Activated naive CD8-positive, alpha-beta T cell treated with anti-CD3 and anti-CD28 coated beads, Interleukin-2, amount 50 U/mL, for 16 hours (primary cell): ENCODE results near the gene PSMD1.
"Not testable (repeated sequence)": the region's sequence is repeated elsewhere in the genome, so short reads cannot be mapped to it uniquely, and the experiment has no call there.

ENCODE experiments used
- DNase-seq: peaks from one replicate; pipeline ENCODE4 v3.0.0-alpha.2; 2020; ENCODE audit warnings: low read depth, low spot score

PSMD1 gene

DNA sequence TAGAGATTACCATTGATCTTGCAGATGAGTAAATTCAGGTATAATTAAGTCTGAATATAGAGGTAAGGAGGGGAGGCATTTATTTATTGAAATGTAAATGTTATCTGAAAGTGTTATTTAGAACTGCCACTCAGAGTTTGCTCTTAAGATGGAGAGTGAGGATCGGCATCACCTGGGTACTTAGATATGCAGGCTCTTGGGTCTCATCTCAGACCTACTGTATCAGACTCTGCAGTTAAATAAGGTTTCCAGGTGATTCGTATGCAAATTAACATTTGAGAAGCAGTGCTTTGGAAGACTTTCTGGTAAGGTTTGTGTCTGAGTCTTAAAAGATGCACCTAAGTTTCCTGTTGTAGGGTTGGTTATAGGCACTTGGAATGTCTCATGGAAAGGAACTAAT lies 59.0 kb downstream of the PSMD1 start:
- DNase-seq: no peak

DNA sequence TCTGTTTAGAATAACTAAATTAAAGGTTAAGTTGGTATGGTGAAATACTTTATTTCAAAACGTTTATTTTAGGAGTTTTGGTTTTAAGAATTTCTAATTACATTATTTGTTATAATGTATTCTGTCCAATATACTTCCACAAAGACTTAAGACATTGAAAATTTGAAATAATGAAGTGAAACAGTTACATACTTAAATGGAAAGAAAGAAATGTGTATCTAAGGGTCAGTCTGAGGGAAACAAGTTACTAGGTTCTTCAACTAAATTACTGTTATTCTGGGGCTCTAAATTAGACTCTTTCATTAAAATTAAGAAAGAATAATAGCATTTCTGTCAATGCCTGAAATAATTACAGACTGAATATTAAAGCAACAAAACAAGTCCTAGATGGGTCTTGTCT lies 60.5 kb downstream of the PSMD1 start:
- no peak for DNase-seq

DNA sequence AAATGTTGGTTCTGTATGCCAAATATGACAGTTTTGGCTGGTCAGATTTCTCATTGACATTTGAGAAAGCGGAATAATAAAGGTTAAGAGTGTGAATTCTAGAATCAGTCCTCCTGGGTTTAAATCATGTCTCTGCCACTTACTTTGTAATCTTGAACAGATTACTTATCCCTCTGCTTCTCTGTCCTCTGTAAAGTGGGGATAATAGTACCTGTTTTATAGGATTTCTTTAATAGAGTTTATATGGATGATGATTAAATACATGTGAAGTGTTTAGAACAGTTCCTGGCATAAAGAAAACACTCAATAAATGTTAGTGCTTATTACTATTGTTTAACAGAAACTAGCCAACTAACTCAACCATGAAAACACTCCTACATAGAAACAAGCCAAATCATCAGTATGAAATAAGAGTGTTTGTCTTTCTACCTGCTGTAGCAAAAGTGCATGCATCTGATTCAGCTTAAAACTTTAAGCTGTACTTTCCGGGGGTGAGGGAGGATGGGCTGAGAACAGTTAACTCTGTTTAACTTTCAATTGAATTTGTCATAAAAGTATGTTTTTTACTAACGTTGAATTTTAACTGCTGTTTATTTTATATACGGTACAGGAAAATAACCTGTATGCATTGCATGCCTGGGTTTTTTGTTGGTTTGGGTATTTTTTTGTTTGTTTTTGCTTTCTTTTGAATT lies 61.4 kb downstream of the PSMD1 start:
- no peak for DNase-seq

DNA sequence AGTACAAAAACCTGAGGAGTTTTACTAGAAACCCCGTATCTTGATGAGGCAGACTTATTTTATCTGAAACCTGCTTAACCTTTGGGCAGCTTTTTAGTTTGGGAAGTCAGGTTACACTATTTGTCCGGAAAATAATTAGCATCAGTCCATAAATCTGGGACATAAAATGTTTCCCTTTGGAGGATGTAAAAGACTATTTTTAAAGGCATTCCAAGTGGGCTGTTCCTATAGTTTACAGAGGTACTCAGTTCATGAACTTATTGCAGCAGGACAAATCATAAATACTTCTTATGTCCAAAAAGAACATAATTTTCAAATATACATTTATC lies 61.9 kb downstream of the PSMD1 start:
- no peak for DNase-seq

DNA sequence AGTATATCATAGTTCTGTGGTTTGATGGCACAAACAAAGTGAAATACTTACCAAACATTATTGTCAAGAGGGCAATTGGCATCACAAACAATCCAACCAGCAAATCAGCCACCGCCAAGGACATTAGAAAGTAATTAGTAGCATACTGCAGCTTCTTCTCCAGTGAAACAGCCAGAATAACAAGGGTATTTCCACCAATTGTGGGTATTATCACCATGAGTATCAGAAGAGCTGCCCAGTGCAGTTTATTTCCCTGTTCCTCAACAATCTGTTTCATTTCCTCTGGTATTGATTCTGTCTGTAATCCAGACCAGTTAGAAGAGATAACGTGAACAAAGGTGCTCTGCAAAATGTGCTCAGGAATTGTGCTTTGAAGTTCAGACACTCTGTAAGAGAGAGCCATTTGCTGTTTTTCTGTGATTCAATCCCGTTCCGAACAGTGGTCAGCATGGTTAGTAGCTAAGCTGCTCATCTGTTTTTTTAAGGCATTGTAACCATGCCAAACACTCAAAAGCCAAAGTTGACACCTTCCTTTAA lies 66.8 kb downstream of the PSMD1 start:
- no peak for DNase-seq

DNA sequence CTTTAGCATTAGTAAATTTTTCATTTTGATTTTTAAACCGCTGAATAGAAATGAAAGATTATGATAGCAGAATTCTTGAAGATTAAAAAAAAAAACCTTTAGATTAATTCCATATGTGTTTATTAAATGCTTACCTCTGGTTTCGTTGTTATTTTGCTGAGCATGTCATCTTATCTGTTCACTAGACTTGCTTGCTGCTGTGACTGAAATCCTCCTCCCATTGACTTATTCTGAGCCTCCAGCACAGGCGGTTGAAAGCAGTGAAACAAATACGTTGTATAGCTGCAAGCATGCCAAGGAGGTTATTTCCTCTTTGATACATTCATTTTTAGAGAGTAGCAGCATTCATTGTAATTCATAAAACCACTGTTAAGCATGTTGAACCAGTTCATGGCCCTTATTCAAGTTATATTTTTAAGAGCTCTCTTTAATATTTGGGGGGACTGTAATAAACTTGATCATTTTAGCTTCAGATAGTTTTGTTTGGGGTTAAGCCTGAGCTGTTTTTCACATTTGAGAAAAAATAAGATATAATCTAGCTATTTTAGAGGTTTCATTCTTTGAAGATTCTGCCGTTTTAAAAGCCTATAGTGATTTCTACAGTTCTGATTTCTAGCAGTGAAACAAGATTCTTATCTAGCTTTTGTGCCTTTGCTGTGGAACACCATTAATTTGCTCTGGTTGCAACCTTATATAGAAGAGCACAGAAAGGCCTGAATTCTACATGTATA lies 68.3 kb downstream of the PSMD1 start, which contains the start of gene HTR2B:
Gene HTR2B, minus strand, starts transcription at position 205 of the 731 bp plus-strand sequence. CDS start 1,278 bp downstream, outside the sequence.
- DNase-seq: no peak

DNA sequence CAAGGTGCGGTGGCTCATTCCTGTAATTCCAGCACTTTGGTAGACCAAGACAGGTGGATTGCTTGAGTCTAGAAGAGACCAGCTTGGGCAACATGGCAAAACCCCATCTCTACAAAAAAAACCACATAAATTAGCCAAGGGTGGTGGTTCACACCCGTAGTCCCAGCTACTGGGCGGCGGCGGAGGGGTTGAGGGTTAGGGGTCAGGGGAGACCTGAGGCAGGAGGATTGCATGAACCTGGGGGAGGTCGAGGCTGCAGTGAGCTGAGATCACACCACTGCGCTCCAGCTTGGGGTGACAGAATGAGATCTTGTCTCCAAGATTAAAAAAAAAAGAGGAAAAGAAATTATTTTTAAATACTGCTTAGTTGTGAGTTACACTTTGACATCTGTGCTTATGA lies 69.5 kb downstream of the PSMD1 start:
- no peak for DNase-seq

DNA sequence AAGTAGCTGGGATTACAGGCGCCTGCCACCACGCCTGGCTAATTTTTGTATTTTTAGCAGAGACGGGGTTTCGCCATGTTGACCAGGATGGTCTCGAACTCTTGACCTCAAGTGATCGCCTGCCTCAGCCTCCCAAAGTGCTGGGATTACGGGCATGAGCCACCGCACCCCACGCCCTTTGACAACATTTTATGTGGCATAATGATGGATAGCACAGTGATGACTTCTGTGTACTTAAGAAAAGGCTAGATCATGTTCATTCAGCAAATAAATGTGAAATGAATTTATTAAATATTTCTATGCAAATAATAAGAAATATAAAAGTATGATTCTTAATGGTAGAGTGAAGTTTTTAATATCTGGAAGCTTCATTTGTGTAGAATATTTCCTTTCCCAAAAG lies 70.8 kb downstream of the PSMD1 start:
- DNase-seq: no peak

DNA sequence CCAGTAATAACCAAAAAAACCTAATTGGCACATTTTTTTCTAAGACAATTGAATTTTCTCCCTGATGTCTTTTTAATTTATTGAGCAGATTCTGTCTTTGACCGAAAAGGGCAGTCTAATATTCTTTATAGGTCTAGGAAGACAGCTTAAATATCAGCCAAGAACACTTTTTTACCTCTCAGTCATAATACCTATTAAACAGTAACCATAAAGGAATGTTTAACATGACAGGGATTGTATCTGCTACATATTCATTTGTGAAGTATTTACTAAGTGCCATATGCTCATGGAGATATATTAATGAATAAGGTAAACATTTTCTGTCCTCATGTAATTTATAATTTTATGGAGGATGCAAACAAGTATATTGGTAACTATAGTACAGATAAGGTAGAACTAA lies 71.3 kb downstream of the PSMD1 start:
- DNase-seq: no peak

DNA sequence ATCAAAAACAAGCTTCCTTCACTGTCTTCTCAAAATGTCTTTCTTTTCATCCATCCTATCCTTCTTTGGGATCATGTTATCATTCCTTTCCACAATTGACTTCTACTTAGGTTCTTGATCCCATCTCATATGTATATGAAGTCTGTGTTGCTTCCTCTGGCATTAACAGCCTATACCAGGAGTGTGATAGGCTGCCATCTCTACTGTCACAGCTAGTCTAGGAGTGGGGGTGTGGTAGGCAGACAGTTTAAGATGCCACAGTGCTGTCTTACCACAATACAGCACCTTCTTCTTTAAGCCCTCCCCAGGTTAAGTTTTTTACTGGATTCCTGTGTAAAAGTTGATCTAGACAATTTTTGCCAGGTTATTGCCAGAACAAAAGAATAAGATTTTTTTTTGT lies 71.9 kb downstream of the PSMD1 start:
- DNase-seq: no peak

DNA sequence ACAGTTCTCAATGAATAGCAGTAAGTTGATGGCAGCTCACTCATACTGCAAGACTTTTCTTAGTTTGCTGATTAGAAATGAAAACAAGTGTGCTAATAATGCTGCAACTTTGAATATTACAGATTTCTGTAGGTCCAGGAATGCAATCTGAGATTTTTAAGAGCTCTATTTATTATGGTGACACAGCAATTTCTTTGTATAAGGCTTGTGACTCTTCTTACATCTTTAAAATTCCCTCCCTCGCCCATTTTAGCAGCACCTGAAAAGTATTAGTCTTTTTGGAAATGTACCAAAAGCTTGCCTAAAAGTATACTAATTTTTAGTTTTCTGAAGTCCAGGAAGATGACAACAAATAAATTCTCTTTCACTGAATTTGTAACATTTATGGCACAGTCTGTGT lies 72.5 kb downstream of the PSMD1 start:
- no peak for DNase-seq

DNA sequence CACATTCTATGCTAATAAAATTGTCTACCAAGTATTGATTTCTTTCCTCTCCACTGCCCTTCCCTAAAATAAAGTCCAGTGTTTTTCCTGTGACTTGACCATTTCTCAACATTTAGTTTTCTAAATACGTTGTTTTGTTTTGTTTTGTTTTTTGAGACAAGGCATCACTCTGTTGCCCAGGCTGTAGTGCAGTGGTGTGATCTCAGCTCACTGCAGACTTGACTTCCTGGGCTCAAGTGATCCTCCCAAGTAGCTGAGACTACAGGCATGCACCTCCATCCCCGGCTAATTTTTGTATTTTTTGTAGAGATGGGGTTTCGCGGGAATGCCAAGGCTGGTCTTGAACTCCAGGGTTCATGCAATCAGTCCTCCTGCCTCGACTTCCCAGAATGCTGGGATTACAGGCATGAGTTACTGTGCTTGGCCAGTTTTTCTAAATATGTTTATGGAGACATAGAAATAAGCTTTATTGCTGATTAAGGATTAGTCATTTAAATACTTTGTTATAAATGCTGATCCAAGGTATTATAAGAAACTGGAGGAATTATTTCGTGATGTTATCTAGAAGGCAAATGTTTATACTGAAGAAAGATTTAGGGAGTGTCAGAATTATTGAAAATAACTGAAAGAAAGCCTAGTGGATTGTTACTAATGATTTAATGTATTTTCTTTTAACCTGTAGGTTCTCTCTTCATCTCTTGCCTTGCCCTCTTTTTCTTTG lies 73.8 kb downstream of the PSMD1 start:
- no peak for DNase-seq

DNA sequence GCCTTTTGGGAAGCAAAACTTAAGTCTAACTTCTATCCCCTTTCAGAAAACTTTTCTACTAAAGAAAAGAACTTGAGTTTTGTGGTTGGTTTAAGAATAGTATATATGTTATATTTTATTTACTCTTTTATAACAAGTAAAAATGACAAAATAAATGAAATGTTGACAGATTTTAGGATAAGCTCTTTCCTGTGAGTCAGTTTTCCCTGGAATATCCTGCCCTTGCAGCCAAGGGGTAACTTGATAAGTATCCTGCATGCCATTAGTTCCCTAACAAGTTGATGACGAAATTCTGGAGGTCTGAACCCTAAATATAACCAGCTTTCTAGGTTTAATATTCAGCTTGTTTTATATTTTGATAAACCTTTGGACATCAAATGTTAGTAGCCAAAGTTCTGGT lies 75.5 kb downstream of the PSMD1 start:
- DNase-seq: no peak

DNA sequence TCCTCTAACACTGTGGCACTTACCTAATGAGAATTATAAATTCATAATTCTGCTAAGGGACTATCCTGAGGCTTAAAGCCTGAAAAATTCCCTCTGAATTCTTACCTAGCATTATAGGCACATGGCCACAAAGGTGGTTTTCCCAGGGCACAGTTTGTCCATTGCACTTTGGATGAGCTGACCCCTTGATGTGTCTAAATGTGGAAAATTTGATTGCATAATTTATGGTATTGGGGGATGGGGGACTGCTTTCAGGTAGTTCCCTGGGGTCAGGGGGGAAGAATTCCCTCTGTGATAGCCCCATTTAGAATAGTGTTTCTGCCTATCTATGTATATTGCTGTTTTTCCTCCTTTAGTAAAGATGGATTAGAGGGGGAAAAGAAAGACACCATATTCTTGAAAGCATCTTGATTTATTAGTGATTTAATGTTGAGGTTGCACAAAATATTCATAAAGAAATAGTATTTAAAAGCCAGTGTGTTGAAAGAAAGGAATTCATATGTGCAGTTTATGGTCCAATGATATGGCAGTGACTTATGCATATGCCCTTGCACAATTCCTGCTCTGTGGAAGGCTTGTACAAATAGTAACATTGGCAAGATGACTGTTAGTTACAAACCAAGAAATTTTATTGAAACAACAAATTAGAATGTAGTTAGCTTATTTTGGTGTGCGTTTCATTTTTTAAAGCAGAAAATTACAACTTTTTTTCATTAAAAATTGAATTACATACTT lies 76.9 kb downstream of the PSMD1 start:
- DNase-seq: no peak

DNA sequence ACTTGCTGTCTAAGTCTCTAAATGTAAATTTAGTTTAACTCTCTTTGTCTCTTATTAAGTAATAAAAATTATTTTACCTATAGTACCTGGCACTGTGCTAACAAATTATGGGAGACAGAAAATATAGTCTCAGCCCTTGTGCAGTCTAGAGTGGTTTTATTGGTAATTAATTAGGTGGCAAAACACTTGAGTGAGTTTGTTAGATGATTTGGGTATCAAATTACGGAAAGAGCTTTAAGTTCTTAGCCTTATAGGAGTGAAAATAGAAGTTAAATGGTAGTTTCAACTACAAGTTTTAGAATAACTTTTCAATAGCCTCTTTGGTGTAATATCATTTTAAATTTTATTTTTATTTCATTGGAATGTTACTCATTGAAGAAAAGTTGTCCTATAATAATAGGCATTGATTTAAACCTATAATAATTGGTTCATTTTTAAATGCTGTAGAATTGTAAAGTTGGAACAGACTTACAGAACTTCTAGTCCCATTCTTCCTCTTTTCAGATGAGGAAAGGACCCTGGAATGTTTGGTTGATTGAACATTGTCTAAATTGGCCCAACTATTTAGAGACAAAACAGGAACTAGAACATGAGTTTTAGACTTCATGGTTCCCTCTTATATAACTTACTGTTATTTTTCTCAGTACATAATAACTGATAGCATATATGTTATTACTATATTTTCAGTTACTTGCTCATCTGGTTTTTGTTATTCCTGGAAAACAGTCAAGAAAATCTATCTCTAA lies 78.4 kb downstream of the PSMD1 start:
- no peak for DNase-seq

DNA sequence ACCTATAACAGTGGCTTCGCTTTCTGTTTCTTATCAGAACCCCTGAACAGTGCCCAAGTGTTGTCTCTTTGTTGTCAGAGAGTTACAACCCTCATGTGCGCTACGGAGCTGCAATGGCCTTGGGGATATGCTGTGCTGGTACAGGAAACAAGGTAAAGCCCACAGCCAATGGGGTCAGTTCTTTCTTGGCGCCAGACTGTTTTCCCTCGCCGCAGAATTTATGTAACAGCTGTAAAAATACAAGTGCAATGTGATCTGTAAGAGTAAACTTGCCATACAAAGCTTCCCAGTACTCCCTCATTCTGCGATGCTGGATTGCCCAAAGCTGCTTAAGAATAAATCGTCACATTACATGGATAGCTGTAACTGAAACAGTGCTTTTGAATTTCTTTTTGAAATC lies 82.0 kb downstream of the PSMD1 start:
- no peak for DNase-seq

DNA sequence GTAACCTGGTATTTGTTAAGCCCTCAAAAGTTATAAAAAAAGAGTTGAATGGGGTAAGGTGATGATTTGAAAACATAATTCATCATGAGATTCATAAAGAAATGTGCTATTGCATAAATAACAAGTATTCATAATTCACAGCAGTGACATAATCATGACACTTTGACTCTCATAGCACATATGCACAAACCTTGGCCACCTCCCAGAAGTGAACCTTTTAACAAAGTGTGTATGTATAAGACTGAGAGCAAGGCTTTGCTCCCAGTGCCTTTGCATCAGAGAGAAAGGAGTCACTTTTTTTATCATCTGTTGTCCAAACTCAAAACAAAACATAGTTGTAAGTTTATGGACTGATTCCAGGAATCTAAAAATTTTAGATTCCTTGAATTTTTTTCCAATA lies 83.1 kb downstream of the PSMD1 start:
- no peak for DNase-seq

DNA sequence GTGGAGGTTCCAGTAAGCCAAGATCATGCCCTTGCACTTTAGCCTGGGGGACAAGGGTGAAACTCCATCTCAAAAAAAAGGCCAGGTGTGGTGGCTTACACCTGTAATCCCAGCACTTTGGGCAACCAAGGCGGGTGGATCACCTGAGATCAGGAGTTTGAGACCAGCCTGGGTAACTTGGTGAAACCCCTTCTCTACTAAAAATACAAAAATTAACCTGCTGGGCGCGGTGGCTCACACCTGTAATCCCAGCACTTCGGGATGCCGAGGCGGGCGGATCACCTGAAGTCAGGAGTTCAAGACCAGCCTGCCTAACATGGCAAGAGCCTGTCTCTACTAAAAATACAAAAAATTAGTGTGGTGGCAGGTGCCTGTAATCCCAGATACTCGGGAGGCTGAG lies 84.1 kb downstream of the PSMD1 start:
- not testable (repeated sequence) for DNase-seq

DNA sequence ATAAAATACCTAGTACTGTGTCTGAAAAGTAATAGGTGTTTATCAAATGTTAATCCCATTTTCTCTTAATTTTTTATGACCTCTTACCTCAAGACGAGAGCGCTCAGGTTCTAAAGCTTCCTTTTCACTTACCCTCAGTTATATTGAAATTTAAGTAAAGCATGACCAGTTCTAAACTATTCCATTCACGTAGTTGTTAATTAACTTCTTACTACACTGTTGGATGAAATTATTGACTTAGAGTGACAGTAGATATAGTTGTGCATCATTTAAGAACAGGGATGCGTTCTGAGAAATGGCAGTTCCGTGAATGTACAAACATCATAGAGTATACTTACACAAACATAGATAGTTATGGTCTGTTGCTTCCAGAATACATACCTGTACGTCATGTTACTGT lies 88.2 kb downstream of the PSMD1 start:
- no peak for DNase-seq

DNA sequence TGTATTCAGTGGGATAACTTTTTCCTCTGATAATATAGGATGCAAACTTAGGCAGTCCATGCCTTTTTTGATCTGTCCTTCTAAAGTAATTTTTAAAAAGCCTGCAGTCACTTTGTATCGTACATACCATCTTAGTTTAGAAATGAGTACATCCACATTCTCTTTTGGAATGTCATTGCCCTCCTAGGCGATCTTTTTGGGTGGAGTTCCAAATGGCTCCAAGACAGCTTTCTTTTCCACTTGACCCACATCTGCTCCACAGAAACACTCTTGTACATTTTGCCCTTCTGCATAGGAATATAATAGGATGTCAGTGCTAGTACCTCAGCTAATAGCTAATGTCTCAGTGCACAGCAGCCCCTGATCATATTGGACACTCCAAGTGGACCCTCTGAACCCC lies 90.0 kb downstream of the PSMD1 start:
- DNase-seq: no peak
